HG03159 (cell line): ENCODE measurements around the gene NR3C1.

ENCODE experiments used
- ATAC-seq: cut with Tn5 transposase; IDR thresholded peaks from one replicate; pipeline ENCODE4 v1.9.1; 2021; ENCODE audit warnings: mild to moderate bottlenecking, moderate library complexity; ENCODE audit not compliant: unreplicated experiment

The NR3C1 gene

DNA sequence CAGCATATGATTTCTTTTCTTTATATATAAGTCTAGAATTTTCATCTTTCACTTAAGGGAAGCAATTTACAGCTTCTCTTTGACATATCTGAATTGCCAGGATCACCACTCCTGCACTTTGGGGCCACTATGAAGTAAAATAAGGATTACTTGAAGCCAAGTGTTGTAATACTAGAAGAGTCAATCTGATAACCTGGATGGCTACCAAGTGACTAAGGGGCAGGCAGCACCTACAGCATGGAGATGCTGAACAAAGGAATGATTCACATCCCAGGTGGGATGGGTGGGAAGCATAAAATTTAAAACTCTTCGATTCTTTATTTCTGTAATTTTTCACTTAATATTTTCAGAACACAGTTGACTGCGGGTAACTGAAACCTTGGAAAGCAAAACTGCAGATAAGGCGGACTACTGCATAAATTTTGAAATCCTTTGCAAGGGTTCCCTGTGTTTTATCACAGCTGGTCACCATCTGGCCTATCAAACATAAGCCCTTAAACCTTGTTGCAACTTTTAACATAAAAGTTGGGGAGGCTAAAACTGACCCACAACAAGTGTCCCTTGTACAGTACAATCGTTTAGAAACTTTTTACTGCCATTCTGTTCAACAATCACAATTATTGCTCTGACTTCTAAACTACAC is 31.2 kb downstream of the NR3C1 start:
- no peak for ATAC-seq

DNA sequence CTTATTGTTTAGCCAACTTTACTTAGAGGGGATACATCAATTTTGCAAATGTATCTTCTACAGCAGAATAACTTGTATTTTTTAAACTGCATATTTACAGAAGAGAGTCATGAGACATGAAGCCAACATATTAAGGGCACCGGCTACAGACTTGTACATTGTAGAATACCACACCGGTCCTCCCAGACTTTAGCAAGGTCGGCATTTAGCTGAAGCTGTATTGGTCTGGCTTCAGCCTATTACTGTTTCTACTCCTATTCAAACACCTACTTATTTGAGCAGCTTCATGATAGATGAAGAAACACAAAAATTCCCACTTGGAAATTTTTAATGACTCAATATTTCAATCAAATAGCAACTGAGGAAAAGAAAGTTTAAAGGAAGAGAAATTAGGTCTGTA is 33.0 kb downstream of the NR3C1 start:
- no peak for ATAC-seq

DNA sequence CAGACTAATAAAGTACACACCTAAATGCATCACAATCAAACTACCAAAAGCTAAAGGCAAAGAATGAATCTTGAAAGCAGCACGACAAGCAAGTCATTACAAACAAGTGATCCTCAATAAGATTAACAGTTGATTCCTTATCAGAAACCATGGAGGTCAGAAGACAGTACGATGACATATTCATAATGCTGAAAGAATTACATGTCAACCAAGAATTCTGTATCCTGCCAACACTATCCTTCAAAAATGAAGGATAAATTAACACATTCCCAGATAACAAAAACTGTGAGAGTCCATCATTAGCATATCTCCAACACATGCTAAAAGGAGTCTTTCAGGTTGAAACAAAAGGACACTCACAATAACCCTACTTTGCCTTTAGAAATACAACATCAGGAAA is 39.4 kb downstream of the NR3C1 start:
- no peak for ATAC-seq

- ATAC-seq = no peak
Observed at GRCh38 chr5:143362664-143363227, 40.7 kb downstream of the NR3C1 start.

GRCh38 chr5:143361438-143361837 is 42.0 kb downstream of the NR3C1 start:
- no peak for ATAC-seq

- no peak for ATAC-seq
Observed at GRCh38 chr5:143360755-143361154, 42.7 kb downstream of the NR3C1 start.

- ATAC-seq = no peak
Observed at GRCh38 chr5:143359869-143360268, 43.6 kb downstream of the NR3C1 start.

DNA sequence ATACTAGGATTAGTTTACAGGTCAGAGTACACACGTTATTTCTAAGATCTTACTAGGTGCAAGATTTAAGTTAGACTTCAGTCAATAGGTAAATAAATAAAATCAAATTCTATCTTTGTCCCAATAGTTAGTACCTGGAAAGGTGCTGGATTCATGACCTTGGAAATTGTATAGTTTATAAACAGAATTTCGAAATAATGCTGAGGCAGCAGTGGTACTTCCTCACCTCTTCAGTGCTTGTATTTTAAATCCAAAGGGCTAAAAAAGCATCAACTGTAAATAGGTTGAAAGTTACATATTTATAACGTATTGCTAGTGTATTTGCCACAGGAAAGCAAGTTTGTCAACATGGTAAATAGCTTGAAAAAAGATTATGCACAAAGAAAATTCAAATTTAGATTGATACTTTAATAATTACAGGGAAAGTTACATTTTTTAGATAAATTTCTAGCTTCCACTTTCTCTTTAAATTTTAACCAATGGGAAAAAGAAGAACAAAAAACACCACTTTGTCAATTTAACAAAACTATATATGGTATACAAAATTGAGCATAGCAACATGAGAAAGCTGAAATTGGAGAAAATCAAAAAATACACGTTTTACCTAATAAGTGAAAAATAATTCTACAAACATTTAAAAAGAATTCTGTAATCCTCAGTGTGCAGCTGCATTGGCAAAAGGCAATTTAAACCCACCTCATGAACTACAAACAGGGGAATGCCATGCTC is 46.5 kb downstream of the NR3C1 start:
- no peak for ATAC-seq

DNA sequence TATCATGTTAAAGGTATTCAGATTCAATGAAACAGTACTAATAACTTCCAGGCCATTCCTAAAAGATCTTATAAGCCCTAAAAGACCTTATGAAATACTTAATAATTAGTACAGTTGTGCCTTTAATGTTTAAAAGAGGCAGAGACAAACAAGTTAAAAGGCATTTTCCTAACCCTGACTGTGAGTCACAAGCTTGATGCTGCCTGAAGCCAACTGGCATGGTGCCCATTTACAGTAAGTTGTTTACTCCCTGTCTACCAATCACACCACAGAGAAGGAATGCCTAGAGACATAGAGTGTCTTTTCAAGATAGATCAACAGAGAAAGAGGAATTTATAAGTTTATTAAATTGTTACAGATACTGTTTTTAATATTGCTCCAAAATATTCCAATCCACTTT is 47.8 kb downstream of the NR3C1 start:
- ATAC-seq = no peak

DNA sequence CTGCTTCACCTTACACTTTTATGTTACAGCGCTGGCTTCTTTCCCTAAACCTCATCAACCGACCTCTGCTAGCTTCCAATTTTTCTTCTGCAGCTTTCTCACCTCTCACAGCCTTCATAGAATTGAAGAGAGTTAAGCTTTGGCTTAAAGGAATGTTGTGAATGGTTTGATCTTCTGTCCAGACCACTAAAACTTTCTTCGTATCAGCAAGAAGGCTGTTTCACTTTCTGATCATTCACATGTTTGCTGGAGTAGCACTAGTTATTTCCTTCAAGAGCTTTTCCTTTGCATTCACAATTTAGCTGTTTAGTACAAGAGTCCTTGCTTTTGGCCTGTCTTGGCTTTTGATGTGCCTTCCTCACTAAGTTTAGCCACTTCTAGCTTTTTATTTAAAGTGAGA is 49.5 kb downstream of the NR3C1 start:
- peak; percentile 44 for ATAC-seq

DNA sequence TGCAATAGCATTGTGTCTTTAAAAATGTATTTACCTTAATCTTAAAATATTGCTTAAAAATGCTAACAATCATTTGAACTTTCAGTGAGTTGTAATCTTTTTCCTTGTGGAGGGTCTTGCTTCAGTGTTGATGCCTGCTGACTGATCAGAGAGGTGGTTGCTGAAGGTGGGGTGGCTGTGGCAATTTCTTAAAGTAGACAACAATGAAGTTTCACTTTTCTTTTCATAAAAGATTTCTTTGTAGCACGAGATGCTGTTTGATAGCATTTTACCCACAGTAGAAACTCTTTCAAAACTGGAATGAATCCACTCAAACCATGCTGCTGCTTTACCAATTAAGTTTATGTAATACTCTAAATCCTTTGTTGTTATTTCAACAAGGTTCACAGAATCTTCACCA is 50.8 kb downstream of the NR3C1 start:
- ATAC-seq = no peak

- ATAC-seq = no peak
Observed at GRCh38 chr5:143350751-143351602, 52.5 kb downstream of the NR3C1 start.

DNA sequence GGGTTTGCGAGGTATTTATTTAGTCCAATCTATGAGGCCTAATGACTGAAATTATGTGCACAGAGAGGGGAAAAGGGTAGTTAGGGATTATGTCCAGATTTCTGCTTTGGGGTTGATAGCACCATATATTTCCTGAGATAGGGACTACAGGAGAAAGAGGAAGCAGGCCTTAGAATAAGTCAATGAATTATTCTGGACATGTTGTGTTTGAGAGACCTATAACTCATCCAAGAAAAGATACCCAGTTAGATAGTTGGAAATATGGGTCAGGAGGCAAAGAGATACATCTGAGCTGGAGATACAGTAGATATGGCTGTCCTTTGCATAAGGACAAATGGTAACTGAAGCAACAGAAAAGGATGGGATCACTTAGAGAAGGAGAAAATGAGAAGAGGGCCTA is 53.1 kb downstream of the NR3C1 start:
- no peak for ATAC-seq

DNA sequence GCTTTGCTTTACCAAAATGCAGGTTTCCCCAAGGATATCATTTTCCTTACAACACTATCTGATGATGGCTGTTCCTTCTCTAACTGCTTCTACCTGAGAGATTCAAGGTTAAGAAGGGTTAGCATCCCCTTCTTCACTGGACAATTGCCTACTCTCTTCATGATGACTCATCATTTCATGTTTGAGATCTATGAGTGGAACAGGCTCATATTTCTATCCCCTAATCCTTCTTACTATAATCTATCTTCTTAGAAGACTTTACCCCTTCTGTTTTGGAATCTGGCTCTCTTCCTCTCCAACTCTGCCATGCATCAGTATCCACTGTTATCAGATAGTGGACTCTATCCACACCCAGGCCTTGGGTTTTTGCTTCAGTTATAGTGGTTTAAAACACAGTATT is 54.3 kb downstream of the NR3C1 start:
- ATAC-seq = no peak

GRCh38 chr5:143347698-143348344 is 55.7 kb downstream of the NR3C1 start:
- ATAC-seq = no peak

- no peak for ATAC-seq
Observed at GRCh38 chr5:143347046-143347445, 56.4 kb downstream of the NR3C1 start.

DNA sequence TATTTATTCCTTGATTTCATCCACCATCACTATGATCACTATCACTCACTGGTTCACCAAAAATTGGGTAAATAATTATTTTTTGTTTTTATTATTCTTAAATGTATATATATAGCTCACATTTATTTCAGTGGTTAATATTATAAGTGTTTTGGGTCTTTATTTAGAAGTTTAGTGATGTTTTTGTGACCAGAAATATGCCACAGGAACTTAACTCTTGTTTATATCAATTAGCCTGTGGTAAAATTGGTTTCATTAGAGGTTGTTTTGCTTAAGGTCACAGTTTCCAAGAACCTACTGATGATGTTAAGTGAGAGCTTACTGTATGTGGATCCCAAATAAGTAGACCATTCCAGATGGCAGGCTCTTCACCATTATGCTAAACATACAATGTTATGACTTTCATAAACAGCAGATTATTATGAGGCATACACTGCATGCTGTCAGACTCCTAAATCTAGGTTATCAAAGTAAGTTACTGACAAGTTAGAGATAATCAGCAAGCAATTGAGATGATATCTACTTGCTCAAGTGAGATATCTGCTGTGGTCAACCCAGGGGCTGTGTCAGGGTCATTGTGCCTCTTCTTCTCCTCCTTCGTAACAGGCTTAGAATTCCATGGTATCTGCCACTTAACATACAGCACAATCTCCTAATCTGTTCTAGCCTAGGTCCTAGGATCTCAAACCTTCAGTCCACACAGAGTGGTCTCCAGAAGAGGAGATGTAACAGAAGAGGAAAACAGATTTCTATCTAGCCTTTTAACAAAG is 57.6 kb downstream of the NR3C1 start:
- ATAC-seq = no peak

- no peak for ATAC-seq
Observed at GRCh38 chr5:143343042-143343441, 60.4 kb downstream of the NR3C1 start.

DNA sequence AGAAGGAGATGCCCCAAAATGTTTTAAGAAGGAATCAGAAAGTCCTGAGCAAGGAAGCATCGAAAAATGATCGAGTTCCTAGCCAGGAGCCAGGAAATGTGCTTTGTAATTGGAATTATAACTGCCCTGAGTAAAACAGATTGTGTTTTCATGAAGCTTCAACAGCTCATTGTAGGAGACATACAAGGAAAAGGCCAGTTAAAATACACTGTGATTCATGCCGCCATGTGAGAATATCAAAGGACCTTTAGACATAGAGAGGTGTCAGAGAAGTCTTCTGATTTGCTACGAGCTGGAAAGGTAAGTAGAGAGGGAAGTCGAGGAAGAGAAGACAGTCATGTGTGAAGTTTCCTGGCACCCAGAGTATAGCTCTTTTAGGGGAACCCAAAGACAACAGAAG is 60.9 kb downstream of the NR3C1 start:
- no peak for ATAC-seq
